Vagina (tissue), 2 donors: ENCODE measurements around the gene ESPN. TPM values are rescaled to one million over a fixed set of nuclear protein-coding genes. Genes with fewer than 3 reads are reported as not detected.
A peak's percentile ranks its signal among the peaks of the same experiment; 100 is the strongest.
"Not testable (repeated sequence)": the region's sequence is repeated elsewhere in the genome, so short reads cannot be mapped to it uniquely, and the experiment has no call there.

Source experiments
- DNase-seq, 2 donors: peaks; one replicate each; pipeline ENCODE4 v3.0.0-alpha.2; 2017; ENCODE audit errors: extremely low spot score in 2 of 2
- H3K27ac ChIP-seq: fragments of 200-600 bp; sonication (generic); one replicate; pipeline ENCODE4 v1.5.1; 2019
- H3K27me3 ChIP-seq: fragments of 200-600 bp; sonication (generic); one replicate; pipeline ENCODE4 v1.5.1; 2019
- H3K36me3 ChIP-seq, 2 donors: fragments of 200-600 bp; sonication (generic); one replicate each; pipeline ENCODE4 v1.5.1; 2017 to 2019
- H3K4me1 ChIP-seq: fragments of 200-600 bp; sonication (generic); one replicate; pipeline ENCODE4 v1.5.1; 2019
- H3K4me3 ChIP-seq, 2 donors: fragments of 200-600 bp; sonication (generic); 1 replicate in 1 of 2; 2 replicates in 1 of 2; pipeline ENCODE4 v1.5.1; 2016 to 2019
- H3K9me3 ChIP-seq: fragments of 200-600 bp; sonication (generic); one replicate; pipeline ENCODE4 v1.5.1; 2019
- CTCF ChIP-seq, 3 experiments: fragments of 450-650 bp in 2 of 3; fragments of 200-600 bp in 1 of 3; sonication (generic) in 1 of 3; IDR thresholded peaks; one replicate each; pipeline ENCODE4 v1.5.1; 2017 to 2019; ENCODE audit warnings: antibody characterized with exemption in 3 of 3, mild to moderate bottlenecking in 2 of 3, moderate library complexity in 2 of 3
- POLR2A ChIP-seq, 2 donors: fragments of 450-650 bp; IDR thresholded peaks; one replicate each; pipeline ENCODE4 v1.6.1; 2017; ENCODE audit warnings: antibody characterized with exemption in 2 of 2, mild to moderate bottlenecking in 2 of 2, moderate library complexity in 2 of 2
- POLR2AphosphoS5 ChIP-seq, 2 donors: sonication (generic); formaldehyde crosslinking; IDR thresholded peaks; one replicate each; pipeline ENCODE4 v1.9.0; 2017; ENCODE audit warnings: antibody characterized with exemption in 2 of 2, mild to moderate bottlenecking in 2 of 2, low read depth in 1 of 2; ENCODE audit not compliant: insufficient read depth in 1 of 2
- intact Hi-C: fragments of 100-400 bp; cut with DNase I; formaldehyde crosslinking; loops from one replicate; pipeline ENCODE4 v1.15.1; 2023
- total RNA-seq: library from RNA; depleted of rRNA; stranded (reverse); fragments of >200 nt; gene quantifications from one replicate; pipeline ENCODE4 v1.2.3, GENCODE V29; 2016

ESPN gene
- total RNA-seq, 1 donor from 2014 or later = 77.1 TPM

GRCh38 chr1:6435547-6435946 is 11.0 kb downstream of the ESPN start:
- no peaks in the 10 kb centered on the region for H3K27me3 ChIP-seq
- H3K27ac ChIP-seq = no peak overlapping the region
- TF ChIP-seq POLR2AphosphoS5 (IDR thresholded peaks at IDR 0.05; ENCODE audit: insufficient read depth in 1 of 2, low read depth in 1 of 2) (no peak), POLR2A (IDR thresholded peaks at IDR 0.05) (no peak), CTCF (IDR thresholded peaks at IDR 0.05) (no peak)
- no peak overlapping the region for H3K4me3 ChIP-seq
- no peaks in the 10 kb centered on the region for H3K36me3 ChIP-seq
- no peak for DNase-seq
- intact Hi-C loops = loop anchor here (10.0 kb wide), 2 partner anchors 71 to 191 kb away; partner anchors contain the start of gene HES3
- peaks cover 9% of the 10 kb centered on the region for H3K4me1 ChIP-seq
- no peaks in the 10 kb centered on the region for H3K9me3 ChIP-seq

- H3K4me1 ChIP-seq, H3K27ac ChIP-seq, DNase-seq, H3K36me3 ChIP-seq, H3K9me3 ChIP-seq, H3K4me3 ChIP-seq, H3K27me3 ChIP-seq: not testable (repeated sequence)
- intact Hi-C loops = loop anchor here (10.0 kb wide), 2 partner anchors 71 to 191 kb away; partner anchors contain the start of gene HES3
Observed at GRCh38 chr1:6436277-6436676, 11.7 kb downstream of the ESPN start.

GRCh38 chr1:6437012-6437700 is 12.6 kb downstream of the ESPN start:
- not testable (repeated sequence) for H3K36me3 ChIP-seq, H3K4me3 ChIP-seq, H3K9me3 ChIP-seq, H3K27ac ChIP-seq, H3K4me1 ChIP-seq, H3K27me3 ChIP-seq, DNase-seq
- intact Hi-C loops = loop anchor here (10.0 kb wide), 2 partner anchors 72 to 192 kb away; partner anchors contain the start of gene HES3

GRCh38 chr1:6438047-6438525 is 13.5 kb downstream of the ESPN start:
- TF ChIP-seq POLR2A (IDR thresholded peaks at IDR 0.05) = no peak
- TF ChIP-seq CTCF (IDR thresholded peaks at IDR 0.05) = peak; percentile 46 to 89 (median 85)
- no peaks in the 10 kb centered on the region for H3K9me3 ChIP-seq
- no peak overlapping the region for H3K4me3 ChIP-seq
- no peak overlapping the region for H3K27ac ChIP-seq
- H3K27me3 ChIP-seq = no peaks in the 10 kb centered on the region
- peaks cover 9% of the 10 kb centered on the region for H3K4me1 ChIP-seq
- intact Hi-C loops = loop anchor here (10.0 kb wide), 2 partner anchors 73 to 193 kb away; partner anchors contain the start of gene HES3
- DNase-seq = no peak
- no peaks in the 10 kb centered on the region for H3K36me3 ChIP-seq

- Histone ChIP-seq H3K9me3 (no peaks in the 10 kb centered on the region), H3K36me3 (no peaks in the 10 kb centered on the region), H3K27ac (no peak overlapping the region), H3K27me3 (no peaks in the 10 kb centered on the region), H3K4me3 (peak overlapping the region in 1 of 2 donors; percentile 16), H3K4me1 (peaks cover 9% of the 10 kb centered on the region)
- TF ChIP-seq POLR2AphosphoS5 (IDR thresholded peaks at IDR 0.05; ENCODE audit: insufficient read depth in 1 of 2, low read depth in 1 of 2) = no peak
- TF ChIP-seq CTCF (IDR thresholded peaks at IDR 0.05) = no peak
- TF ChIP-seq POLR2A (IDR thresholded peaks at IDR 0.05) = no peak
- DNase-seq = no peak
- intact Hi-C loops = no loop called here
Observed at GRCh38 chr1:6440198-6441126, 15.9 kb downstream of the ESPN start.
